TTC549 (cell line): ENCODE results near the gene PRRT1B.
"Not testable (repeated sequence)": the region's sequence is repeated elsewhere in the genome, so short reads cannot be mapped to it uniquely, and the experiment has no call there.

Experiments used
- FAIRE-seq: peaks from 2 replicates; lab custom pipeline; 2012; peaks lifted over from hg19 to GRCh38; lab: Jason Lieb, UNC

Gene PRRT1B

GRCh38 chr9:131522257-131523085 lies 22.9 kb upstream of the PRRT1B start:
- FAIRE-seq: no peak

- no peak for FAIRE-seq
Measured at GRCh38 chr9:131523086-131523388, 22.3 kb upstream of the PRRT1B start.

GRCh38 chr9:131523451-131524435 lies 21.6 kb upstream of the PRRT1B start:
- FAIRE-seq: no peak

- no peak for FAIRE-seq
Measured at GRCh38 chr9:131524665-131525315, 20.5 kb upstream of the PRRT1B start.

- FAIRE-seq: no peak
Measured at GRCh38 chr9:131525643-131526565, 19.4 kb upstream of the PRRT1B start.

- FAIRE-seq: no peak
Measured at GRCh38 chr9:131528186-131528585, 17.1 kb upstream of the PRRT1B start.

GRCh38 chr9:131528886-131529505 lies 16.3 kb upstream of the PRRT1B start:
- no peak for FAIRE-seq

- FAIRE-seq: no peak
Measured at GRCh38 chr9:131529597-131530545, 15.5 kb upstream of the PRRT1B start.

- FAIRE-seq: no peak
Measured at GRCh38 chr9:131530546-131530919, 14.8 kb upstream of the PRRT1B start.

- FAIRE-seq: no peak
Measured at GRCh38 chr9:131530920-131531832, 14.1 kb upstream of the PRRT1B start, which contains the start of gene UCK1. UCK1 (minus strand) TSS chr9:131531263; CDS start chr9:131531174, 89 bp downstream.

- FAIRE-seq: no peak
Measured at GRCh38 chr9:131534721-131535237, 10.5 kb upstream of the PRRT1B start.

GRCh38 chr9:131537946-131538345 lies 7.4 kb upstream of the PRRT1B start:
- FAIRE-seq: no peak

GRCh38 chr9:131539223-131539923 lies 6.0 kb upstream of the PRRT1B start:
- no peak for FAIRE-seq

GRCh38 chr9:131543141-131543540 lies 2.2 kb upstream of the PRRT1B start:
- no peak for FAIRE-seq

- no peak for FAIRE-seq
Measured at GRCh38 chr9:131545786-131546335, 538 bp downstream of the PRRT1B start.

- no peak for FAIRE-seq
Measured at GRCh38 chr9:131546336-131547084, 1.2 kb downstream of the PRRT1B start.

- FAIRE-seq: not testable (repeated sequence)
Measured at GRCh38 chr9:131549186-131549585, 3.9 kb downstream of the PRRT1B start.
